Suprapubic skin (tissue), 3 donors: Measurements from ENCODE around the gene CPNE4.

Experiments
- CTCF ChIP-seq, 2 donors: fragments of 200-600 bp in 1 of 2; fragments of 450-650 bp in 1 of 2; sonication (generic) in 1 of 2; IDR thresholded peaks; one replicate each; pipeline ENCODE4 v1.5.1; 2016 to 2019; ENCODE audit warnings: antibody characterized with exemption in 2 of 2, mild to moderate bottlenecking in 1 of 2, moderate library complexity in 1 of 2
- POLR2AphosphoS5 ChIP-seq, 3 donors: sonication (generic); formaldehyde crosslinking; IDR thresholded peaks; one replicate each; pipeline ENCODE4 v1.6.1; 2017; ENCODE audit warnings: antibody characterized with exemption in 3 of 3

- TF ChIP-seq CTCF (IDR thresholded peaks at IDR 0.05) (no peak), POLR2AphosphoS5 (IDR thresholded peaks at IDR 0.05) (no peak)
These were observed 497.3 kb downstream of the CPNE4 start for GRCh38 chr3:131537531-131537930.
